Measurements from ENCODE around the gene GRID1.

DNA sequence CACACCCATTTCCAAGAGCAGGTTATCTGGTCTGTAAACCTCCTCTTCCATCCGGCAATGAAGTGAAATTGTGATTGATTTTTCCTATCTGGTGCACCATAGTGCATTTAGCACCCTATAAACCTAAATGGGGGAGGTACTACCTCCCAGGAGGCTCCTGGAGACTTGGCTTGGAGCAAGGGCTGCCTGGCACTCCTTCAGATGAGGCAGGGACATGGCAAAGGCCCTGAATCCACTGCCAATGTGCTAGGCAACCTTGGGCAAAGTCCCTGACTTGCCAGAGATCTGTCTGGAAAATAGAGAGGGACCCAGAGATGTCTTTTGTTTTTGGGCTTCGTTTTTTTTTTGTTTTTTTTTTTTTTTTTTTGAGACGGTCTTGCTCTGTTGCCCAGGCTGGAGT lies 6.7 kb upstream of the GRID1 start:
- TF ChIP-seq, protein P1, sequence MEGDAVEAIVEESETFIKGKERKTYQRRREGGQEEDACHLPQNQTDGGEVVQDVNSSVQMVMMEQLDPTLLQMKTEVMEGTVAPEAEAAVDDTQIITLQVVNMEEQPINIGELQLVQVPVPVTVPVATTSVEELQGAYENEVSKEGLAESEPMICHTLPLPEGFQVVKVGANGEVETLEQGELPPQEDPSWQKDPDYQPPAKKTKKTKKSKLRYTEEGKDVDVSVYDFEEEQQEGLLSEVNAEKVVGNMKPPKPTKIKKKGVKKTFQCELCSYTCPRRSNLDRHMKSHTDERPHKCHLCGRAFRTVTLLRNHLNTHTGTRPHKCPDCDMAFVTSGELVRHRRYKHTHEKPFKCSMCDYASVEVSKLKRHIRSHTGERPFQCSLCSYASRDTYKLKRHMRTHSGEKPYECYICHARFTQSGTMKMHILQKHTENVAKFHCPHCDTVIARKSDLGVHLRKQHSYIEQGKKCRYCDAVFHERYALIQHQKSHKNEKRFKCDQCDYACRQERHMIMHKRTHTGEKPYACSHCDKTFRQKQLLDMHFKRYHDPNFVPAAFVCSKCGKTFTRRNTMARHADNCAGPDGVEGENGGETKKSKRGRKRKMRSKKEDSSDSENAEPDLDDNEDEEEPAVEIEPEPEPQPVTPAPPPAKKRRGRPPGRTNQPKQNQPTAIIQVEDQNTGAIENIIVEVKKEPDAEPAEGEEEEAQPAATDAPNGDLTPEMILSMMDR (IDR thresholded peaks at IDR 0.05): no peak
- TF ChIP-seq EP300 (IDR thresholded peaks at IDR 0.05) (no peak), POLR2A (IDR thresholded peaks at IDR 0.05) (no peak)
